WTC11 (cell line): ENCODE measurements around the gene SGTA.

ENCODE experiments used
- CREB1 ChIP-seq: sonication (generic); formaldehyde crosslinking; IDR thresholded peaks from 2 replicates; pipeline ENCODE4 v1.8.0; 2023; ENCODE audit warnings: mild to moderate bottlenecking, missing genetic modification reagents
- GABPB1 ChIP-seq: sonication (generic); formaldehyde crosslinking; IDR thresholded peaks from 2 replicates; pipeline ENCODE4 v1.8.1; 2023; ENCODE audit warnings: mild to moderate bottlenecking, missing genetic modification reagents
- GRHL2 ChIP-seq: fragments of 250-450 bp; sonication (Bioruptor Pico); IDR thresholded peaks from 2 replicates; pipeline ENCODE4 v1.8.0; 2022; ENCODE audit warnings: mild to moderate bottlenecking, moderate library complexity; ENCODE audit not compliant: insufficient replicate concordance, severe bottlenecking
- NR3C1 ChIP-seq: sonication (generic); formaldehyde crosslinking; conservative IDR thresholded peaks from 2 replicates; pipeline ENCODE4 v1.8.1; 2023; ENCODE audit warnings: low read depth, mild to moderate bottlenecking, missing genetic modification reagents
- TEAD4 ChIP-seq: sonication (generic); formaldehyde crosslinking; IDR thresholded peaks from 2 replicates; pipeline ENCODE4 v1.8.0; 2022; ENCODE audit warnings: mild to moderate bottlenecking, missing genetic modification reagents
- ZBTB21 ChIP-seq: sonication (generic); formaldehyde crosslinking; IDR thresholded peaks from 2 replicates; pipeline ENCODE4 v1.8.1; 2023; ENCODE audit warnings: mild to moderate bottlenecking, missing genetic modification reagents, borderline replicate concordance
- TF ChIP-seq, protein P1 (sequence below): fragments of 200-600 bp; IDR thresholded peaks from 2 replicates; pipeline ENCODE4 v1.8.0; 2022; ENCODE audit warnings: antibody characterized with exemption
- TF ChIP-seq, protein P2 (sequence below): sonication (generic); formaldehyde crosslinking; IDR thresholded peaks from 2 replicates; pipeline ENCODE4 v1.8.1; 2023; ENCODE audit warnings: mild to moderate bottlenecking, moderate library complexity, missing genetic modification reagents
- TF ChIP-seq, protein P3 (sequence below): sonication (generic); formaldehyde crosslinking; IDR thresholded peaks from 2 replicates; pipeline ENCODE4 v1.8.1; 2023; ENCODE audit warnings: mild to moderate bottlenecking, missing genetic modification reagents, moderate library complexity
- TF ChIP-seq, protein P4 (sequence below): sonication (generic); formaldehyde crosslinking; IDR thresholded peaks from 2 replicates; pipeline ENCODE4 v1.8.1; 2022; ENCODE audit warnings: mild to moderate bottlenecking, missing genetic modification reagents, moderate library complexity, borderline replicate concordance

DNA sequence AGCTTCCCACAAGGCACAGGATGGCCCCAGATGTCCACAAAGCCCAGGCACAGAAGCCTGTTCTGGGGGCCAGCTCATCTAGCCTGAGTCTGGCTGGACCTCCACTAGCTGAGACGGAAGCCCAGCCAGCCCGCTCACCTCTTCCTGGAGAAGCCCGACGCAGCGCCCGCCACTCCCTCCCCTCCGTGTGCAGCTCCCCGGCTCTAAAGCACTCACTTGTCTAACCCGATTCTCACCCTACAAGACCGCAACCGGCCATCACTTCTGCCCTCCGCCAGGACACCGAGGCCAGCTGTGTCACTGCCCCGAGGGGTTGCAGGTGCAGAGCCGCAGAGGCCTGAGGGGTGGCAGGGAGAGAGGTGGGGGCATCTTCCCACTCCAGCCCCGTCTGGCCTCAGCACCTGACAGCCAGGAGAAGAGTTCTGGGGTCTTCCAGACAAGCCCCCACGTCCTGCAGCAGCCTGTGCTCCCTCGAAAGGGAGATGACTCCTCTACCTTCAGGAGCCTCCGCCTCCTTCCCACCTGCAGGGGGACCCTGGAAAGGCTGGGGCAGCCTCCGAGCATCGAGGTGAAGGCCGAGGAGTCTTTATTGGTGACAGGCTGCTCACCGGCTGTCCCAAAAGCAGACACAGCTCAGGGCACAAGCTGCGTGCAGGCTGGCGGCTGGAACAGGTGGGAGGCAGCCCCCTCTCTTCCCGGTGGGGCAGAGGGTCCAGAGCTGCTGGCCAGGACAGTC lies 56.0 kb downstream of the SGTA start:
- TF ChIP-seq, protein P1, sequence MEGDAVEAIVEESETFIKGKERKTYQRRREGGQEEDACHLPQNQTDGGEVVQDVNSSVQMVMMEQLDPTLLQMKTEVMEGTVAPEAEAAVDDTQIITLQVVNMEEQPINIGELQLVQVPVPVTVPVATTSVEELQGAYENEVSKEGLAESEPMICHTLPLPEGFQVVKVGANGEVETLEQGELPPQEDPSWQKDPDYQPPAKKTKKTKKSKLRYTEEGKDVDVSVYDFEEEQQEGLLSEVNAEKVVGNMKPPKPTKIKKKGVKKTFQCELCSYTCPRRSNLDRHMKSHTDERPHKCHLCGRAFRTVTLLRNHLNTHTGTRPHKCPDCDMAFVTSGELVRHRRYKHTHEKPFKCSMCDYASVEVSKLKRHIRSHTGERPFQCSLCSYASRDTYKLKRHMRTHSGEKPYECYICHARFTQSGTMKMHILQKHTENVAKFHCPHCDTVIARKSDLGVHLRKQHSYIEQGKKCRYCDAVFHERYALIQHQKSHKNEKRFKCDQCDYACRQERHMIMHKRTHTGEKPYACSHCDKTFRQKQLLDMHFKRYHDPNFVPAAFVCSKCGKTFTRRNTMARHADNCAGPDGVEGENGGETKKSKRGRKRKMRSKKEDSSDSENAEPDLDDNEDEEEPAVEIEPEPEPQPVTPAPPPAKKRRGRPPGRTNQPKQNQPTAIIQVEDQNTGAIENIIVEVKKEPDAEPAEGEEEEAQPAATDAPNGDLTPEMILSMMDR: no peak
- TF ChIP-seq NR3C1 (CRISPR knock-in tag): no peak
- TF ChIP-seq, protein P2, sequence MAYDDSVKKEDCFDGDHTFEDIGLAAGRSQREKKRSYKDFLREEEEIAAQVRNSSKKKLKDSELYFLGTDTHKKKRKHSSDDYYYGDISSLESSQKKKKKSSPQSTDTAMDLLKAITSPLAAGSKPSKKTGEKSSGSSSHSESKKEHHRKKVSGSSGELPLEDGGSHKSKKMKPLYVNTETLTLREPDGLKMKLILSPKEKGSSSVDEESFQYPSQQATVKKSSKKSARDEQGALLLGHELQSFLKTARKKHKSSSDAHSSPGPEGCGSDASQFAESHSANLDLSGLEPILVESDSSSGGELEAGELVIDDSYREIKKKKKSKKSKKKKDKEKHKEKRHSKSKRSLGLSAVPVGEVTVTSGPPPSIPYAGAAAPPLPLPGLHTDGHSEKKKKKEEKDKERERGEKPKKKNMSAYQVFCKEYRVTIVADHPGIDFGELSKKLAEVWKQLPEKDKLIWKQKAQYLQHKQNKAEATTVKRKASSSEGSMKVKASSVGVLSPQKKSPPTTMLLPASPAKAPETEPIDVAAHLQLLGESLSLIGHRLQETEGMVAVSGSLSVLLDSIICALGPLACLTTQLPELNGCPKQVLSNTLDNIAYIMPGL (CRISPR knock-in tag): no peak
- TF ChIP-seq, protein P3, sequence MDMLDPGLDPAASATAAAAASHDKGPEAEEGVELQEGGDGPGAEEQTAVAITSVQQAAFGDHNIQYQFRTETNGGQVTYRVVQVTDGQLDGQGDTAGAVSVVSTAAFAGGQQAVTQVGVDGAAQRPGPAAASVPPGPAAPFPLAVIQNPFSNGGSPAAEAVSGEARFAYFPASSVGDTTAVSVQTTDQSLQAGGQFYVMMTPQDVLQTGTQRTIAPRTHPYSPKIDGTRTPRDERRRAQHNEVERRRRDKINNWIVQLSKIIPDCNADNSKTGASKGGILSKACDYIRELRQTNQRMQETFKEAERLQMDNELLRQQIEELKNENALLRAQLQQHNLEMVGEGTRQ: no peak
- no peak for TF ChIP-seq CREB1 (CRISPR knock-in tag)
- TF ChIP-seq GRHL2 (CRISPR knock-in tag): no peak
- TF ChIP-seq TEAD4: no peak
- TF ChIP-seq ZBTB21 (CRISPR knock-in tag): no peak
- TF ChIP-seq GABPB1 (CRISPR knock-in tag): no peak
- TF ChIP-seq, protein P4, sequence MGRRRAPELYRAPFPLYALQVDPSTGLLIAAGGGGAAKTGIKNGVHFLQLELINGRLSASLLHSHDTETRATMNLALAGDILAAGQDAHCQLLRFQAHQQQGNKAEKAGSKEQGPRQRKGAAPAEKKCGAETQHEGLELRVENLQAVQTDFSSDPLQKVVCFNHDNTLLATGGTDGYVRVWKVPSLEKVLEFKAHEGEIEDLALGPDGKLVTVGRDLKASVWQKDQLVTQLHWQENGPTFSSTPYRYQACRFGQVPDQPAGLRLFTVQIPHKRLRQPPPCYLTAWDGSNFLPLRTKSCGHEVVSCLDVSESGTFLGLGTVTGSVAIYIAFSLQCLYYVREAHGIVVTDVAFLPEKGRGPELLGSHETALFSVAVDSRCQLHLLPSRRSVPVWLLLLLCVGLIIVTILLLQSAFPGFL: no peak
